Measurements from ENCODE around the gene ZNF878.
A peak's percentile ranks its signal among the peaks of the same experiment; 100 is the strongest.
"Not testable (repeated sequence)": the region's sequence is repeated elsewhere in the genome, so short reads cannot be mapped to it uniquely, and the experiment has no call there.

Gene ZNF878

DNA sequence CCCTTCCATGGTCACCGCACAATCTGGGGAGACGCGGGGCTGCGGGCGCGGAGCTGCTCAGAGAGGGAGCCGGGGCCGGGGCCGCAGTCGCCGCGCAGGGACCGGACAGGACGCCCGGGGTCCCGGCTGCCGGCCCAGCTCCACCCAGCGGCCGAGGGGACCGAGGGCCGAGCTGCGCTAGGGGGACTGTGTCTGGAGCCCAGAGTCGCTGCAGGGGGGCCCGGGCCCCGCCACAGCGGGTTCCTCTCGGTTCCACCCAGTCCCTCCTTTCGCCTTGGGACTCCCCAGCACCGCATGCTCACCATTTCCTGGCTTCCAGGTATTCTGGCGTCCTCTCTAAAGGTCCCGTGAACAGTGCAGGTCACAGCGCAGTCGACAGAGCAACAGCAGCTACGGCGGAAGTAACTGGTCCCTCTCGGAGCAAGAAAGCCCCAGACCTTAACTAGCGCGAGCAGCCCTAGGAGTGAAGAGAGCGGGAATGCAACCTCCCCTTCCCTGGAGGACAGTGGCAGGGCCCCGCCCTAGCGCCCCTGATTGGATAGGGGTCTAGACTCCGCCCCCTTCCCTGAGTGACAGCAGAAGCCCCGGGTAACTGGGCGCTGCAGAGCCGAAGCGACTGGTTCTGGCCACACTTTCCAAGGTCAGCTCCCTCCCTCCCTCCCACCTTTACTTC is at the start of gene ZNF878:
Gene ZNF878, minus strand, starts transcription at position 465 of the 673 bp plus-strand sequence. Its CDS starts 160 bp downstream, at position 305.
- DNase-seq, result peak; percentile 29

DNA sequence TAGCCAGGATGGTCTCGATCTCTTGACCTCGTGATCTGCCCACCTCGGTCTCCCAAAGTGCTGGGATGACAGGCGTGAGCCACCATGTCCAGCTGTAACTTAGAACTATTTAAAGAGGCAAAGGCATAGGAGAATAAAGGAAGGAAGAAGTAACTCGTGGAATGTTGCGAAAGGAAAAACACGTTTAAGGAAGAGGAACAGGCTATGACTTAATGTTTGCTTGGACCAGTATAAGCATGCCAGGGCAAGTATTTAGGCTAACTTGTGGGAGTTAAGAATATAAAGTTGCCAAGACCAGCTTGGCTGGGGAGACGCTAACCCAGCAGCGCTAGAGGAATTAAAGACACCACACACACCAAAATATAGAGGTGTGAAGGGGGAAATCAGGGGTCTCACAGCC is 45.3 kb upstream of the ZNF878 start:
- DNase-seq, result no peak

DNA sequence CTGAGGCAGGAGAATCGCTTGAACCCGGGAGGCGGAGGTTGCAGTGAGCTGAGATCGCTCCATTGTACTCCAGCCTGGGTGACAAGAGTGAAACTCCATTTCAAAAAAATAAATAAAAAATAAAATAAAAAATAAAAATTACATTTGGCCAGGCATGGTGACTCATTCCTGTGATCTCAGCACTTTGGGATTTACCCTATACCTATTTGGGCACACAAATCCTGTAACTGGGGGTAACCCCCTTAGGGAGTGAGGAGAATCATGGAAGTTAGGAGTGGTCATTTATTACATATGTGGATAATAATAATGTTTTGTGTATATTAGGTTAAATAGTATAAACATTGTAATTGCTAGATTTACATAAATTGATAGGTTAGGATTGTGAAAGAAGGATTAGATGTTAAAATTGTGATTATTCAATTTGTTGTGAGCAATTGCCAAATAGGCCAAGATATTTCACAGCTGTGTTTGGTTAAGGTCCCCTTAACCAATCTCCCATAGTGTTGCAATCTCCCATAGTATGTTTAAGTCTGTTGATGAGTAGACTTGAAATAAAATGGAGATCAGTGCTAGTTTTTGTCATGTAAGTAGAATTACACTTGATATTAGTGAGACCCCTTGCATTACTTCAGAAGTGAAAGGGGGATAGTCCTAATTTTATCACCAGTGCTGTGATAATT is 42.5 kb upstream of the ZNF878 start:
- no peak for DNase-seq

DNA sequence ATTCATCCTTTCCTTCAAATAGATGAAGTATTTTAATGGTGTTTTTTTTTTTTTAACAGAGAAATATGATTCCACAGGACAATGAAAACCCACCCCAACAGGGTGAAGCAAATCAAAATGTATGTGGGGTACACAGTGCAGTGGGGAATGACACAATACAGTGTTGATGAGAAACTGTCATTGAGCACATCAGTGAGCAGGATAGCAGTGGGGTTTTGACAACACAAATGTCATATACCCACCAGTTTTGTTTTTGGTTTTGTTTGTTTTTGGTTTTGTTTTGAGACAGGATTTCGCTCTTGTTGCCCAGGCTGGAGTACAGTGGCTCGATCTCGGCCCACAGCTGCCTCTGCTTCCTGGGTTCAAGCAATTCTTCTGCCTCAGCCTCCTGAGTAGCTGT is 41.0 kb upstream of the ZNF878 start:
- no peak for DNase-seq

DNA sequence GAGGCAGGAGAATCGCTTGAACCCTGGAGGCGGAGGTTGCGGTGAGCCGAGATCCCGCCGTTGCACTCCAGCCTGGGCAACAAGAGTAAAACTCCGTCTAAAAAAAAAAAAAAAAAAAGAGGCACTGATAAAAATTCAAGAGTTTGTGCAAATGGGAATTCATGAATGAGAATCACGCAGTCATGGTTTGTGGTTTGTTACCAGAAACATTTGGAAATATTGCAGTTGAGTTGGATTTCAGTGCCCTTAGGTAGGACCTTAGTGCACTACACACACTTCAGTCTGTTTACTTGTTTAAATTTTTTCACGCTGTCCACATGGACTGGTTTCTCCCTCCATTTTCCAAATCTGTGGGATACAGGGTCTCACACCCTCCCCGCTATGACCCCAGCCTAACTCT is 40.2 kb upstream of the ZNF878 start:
- DNase-seq, result no peak

DNA sequence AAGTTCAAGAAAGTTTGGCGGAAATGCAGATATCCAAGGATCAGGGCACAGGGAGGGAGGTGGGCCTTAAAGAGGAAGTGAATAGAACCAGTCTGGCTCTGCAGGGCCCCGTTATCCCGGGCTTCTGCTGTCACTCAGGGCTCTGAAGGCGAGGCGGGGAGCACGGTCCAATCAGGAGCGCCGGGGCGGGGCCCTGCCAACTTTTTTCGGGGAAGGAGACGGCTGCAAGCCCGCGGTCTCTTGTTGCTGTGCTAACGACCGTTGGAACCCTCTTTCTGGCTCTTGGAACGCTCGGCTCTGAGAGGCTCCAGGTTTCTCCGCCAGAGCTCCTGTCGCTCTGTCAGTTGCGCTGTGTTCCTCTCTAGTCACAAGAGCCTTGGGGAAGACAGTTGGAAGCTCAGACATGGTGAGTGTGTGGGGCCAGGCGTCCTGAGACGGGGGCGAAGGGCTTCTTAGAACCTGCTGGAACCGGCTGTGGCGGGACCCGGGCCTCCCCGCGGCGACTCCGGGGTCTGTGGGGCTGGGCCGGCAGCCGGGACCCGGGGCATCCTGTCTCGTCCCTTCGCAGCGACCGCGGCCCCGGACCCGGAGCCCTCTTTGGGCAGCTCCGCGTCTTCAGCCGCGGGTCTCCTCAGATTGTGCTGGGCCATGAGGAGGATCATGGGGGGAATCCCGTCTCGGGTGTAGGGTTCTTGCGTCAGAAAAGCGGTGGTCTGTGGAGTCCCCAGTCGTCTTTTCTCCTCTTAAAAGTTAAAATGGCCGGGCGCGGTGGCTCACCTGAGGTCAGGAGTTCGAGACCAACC is 39.5 kb upstream of the ZNF878 start:
- peak; percentile 21 for DNase-seq

DNA sequence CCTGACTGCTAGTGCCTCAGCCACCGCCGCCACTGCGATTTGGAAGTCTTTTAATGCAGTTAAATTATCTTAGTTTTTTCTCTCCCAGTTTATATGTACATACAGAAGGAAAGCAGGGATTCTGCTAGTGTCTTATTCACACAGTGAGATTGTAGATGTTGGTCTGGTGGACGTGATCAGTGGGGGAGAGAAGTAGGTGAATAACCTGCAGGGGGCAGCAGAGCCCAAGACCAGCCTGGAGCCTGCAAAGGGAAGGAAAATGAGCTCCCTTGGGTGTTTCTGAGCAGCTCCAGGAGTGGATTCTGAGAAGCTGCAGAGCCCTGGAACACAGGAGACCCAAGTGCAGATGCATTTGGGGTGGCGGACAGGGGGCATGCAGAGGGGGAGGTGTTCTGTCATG is 38.0 kb upstream of the ZNF878 start:
- DNase-seq, result peak; percentile 56

DNA sequence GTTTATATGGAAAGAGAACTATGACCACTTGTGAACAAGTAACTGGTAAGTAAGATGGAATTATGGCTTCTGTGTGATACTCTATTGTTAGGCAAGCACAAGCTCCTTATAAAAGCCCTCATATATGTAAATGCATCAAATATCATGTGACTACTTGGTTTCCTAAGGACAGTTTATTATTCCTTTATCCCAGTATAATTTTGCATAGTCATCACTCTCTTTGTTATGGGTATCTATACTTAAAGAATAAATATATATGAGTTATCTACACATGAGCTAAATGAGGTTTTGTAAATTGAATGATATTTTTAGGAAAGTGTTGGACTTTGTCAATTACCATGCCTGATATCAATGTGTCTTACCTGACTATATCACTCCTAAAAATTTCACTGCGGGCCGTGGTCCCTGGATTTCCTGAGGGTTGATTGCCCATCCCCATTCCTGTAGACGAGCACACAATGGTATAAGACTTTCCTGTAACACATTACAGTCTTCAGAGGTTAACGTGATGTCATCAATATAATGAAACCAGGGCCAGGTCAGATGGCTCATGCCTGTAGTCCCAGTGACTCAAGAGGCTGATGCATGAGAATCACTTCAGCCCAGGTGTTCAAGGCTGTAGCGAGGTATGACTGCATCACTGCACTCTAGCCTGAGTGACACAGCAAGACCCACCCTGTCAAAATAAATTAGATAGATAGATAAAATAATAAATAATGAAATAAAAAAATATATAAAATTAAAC is 32.5 kb upstream of the ZNF878 start:
- DNase-seq, result no peak

DNA sequence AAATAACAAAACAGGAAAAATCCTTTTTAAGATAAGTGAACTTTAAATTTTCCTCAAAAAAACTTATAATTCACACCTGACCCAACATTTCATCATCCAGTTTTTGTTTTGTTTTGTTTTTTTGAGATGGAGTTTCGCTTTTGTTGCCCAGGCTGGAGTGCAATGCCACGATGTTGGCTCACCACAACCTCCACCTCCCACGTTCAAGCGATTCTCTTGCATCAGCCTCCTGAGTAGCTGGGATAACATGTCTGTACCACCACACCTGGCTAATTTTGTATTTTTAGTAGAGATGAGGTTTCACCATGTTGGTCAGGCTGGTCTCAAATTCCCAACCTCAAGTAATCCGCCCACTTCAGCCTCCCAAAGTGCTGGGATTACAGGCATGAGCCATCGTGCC is 30.6 kb upstream of the ZNF878 start:
- not testable (repeated sequence) for DNase-seq

DNA sequence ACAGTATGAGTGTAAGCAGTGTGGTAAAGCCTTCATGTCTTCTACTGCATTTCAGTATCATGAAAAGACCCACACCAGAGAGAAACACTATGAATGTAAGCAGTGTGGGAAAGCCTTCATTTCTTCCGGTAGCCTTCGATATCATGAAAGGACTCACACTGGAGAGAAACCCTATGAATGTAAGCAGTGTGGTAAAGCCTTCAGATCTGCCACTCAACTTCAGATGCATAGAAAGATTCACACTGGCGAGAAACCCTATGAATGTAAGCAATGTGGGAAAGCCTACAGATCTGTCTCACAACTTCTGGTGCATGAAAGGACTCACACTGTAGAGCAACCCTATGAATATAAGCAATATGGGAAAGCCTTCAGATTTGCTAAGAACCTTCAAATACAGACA is 24.6 kb upstream of the ZNF878 start:
- DNase-seq, result no peak

DNA sequence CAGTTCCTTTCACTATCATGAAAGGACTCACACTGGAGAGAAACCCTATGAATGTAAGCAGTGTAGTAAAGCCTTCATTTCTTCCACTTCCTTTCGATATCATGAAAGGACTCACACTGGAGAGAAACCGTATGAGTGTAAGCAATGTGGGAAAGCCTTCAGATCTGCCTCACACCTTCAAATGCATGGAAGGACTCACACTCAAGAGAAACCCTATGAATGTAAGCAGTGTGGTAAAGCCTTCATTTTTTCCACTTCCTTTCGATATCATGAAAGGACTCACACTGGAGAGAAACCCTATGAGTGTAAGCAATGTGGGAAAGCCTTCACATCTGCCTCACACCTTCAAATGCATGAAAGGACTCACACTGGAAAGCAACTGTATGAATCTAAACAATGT is 23.6 kb upstream of the ZNF878 start:
- not testable (repeated sequence) for DNase-seq

DNA sequence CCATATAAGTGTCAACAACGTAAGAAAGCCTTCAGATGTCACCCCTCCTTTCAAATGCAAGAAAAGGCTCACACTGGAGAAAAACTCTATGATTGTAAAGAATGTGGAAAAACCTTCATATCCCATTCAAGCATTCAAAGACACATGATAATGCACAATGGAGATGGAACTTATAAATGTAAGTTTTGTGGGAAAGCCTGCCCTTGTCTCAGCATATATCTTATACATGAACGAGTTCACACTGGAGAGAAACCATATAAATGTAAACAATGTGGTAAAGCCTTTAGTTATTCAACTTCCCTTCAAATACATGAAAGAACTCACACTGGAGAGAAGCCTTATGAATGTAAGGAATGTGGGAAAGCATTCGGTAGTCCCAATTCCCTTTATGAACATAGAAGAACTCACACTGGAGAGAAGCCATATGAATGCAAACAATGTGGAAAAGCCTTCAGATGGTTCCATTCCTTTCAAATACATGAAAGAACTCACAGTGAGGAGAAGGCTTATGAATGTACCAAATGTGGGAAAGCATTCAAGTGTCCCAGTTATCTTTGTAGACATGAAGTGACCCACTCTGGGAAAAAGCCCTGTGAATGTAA is 22.9 kb upstream of the ZNF878 start:
- DNase-seq, result no peak

DNA sequence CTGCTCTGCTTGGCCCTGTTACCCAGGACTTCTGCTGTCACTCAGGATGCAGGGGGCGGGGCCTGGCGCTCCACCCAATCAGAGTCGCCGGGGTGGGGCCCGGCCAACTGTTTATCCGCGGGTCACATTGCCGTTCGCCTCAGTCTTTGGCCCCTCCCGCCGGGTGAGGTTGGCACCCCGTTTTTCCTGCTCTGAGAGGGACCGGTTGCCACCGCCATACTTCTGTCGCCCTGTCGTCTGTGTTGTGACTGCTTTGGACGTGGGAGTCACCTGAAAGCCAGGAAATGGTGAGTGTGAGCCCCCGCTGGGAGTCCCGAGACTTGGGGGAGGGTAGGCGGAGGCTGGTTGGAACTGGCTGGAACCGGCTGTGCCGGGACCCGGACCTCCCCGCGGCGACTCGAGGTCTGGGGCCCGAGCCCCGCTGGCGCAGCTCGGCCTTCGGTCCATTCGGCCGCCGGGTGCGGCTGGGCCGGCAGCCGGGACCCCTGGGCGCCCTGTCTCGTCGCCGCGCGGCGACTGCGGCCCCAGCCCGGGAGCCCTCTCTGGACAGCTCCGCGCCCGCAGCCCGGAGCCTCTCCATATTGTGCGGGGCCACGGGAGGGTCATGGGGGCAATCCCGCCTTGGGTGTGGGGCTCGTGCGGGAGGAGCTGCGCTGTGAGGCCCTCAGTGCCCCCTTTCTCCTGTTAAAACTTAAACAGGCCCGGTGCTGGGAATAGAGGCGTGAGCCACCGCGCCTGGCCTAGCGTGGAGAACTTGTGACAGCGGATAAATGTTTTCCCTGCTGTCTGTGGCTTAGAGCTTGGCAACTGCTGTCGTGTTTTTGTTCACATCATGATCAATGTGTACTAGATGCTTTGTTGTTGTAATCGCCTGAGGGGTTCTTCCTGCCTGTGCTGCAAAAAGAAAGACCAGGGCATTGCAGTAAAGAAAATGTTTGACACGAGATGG is 12.1 kb upstream of the ZNF878 start, which contains the start of gene ZNF844:
Gene ZNF844, plus strand, starts transcription at position 142 of the 949 bp plus-strand sequence. Its CDS starts 143 bp downstream, at position 285.
- DNase-seq, result peak; percentile 67

DNA sequence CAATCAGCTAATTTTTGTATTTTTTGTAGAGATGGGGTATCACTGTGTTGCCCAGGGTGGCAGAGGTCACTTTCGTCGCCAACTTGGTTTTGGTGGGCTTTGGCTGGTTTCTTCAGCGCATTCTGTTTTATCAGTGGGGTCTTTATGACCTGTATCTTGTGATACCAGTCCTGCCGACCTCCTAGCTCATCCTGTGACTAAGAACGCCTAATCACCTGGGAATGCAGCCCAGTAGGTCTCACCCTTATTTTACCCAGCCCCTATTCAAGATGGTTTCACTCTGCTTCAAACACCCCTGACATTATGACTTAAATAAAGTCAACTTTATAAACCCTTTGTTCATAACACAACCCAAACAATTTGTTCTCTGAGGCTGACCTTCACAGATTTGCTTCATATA is 3.0 kb upstream of the ZNF878 start:
- no peak for DNase-seq

DNA sequence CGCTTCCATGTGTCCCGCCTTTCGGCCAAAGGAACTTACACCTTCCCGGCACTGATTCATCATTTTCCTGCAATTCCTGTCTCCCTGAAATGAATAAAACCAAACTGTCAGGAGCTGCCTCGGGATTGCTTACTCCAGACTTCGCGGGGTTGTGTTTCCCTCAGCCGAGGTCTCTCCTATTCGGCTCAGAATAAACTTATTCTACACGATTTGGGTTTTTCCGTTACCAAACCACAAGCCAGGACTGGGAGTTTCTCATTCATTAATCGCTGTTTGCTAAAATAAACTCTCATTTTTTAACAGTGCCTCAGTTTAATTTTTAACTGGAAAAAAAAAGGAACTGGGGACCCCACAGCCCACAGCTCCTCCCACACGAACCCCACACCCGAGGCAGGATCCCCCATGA is 667 bp downstream of the ZNF878 start:
- DNase-seq, result no peak

DNA sequence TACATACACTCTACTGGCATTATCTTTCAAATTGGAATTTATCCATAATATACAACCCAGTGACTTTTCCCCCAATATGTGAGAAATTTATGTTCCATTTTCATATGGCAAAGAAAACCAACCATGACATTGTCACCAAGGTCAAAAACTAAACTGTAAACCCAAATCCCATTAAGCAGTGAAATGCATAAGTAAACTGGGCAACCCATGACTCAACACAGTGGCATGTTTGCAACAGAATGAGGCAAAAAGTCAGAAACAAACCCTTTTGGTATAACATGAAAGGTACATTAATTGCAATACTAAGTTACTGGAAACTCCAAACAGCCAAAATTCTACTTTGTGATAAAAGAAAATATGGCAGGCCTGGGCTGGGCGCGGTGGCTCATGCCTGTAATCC is 4.9 kb downstream of the ZNF878 start:
- no peak for DNase-seq

DNA sequence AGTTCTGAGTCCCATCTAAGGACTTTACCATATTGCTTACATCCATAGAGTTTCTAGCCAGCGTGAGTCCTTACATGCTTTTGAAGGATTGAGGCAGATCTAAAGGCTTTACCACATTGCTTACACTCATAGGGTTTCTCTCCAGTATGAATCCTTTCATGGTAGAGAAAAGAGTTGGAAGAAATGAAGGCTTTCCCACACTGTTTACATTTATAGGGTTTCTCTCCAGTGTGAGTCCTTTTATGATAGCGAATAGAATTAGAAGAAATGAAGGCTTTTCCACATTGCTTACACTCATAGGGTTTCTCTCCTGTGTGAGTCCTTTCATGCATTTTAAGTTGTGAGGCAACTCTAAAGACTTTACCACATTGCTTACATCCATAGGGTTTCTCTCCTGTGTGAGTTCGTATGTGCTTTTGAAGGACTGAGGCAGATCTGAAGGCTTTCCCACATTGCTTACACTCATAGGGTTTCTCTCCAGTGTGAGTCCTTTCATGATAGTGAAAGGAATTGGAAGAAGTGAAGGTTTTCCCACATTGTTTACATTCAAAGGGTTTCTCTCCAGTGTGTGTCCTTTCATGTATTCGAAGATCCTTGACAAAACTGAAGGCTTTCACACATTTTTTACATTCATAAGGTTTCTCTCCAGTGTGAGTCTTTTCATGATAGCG is 8.9 kb downstream of the ZNF878 start:
- DNase-seq, result no peak

DNA sequence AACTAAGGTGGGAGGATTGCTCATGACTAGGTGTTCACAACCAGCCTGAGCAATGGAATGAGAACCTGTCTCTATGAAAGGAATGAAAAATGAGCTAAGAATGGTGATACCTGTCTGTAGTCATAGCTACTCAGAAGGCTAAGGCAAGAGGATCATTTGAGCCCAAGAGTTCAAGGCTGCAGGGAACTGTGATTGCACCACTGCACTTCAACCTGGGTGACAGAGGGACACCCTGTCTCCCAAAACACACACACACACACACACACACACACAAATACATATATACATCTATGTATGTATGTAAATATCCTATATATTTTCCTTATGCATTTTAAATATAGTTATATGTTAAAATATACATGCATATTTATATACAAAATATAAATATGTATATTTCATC is 9.9 kb downstream of the ZNF878 start:
- no peak for DNase-seq

DNA sequence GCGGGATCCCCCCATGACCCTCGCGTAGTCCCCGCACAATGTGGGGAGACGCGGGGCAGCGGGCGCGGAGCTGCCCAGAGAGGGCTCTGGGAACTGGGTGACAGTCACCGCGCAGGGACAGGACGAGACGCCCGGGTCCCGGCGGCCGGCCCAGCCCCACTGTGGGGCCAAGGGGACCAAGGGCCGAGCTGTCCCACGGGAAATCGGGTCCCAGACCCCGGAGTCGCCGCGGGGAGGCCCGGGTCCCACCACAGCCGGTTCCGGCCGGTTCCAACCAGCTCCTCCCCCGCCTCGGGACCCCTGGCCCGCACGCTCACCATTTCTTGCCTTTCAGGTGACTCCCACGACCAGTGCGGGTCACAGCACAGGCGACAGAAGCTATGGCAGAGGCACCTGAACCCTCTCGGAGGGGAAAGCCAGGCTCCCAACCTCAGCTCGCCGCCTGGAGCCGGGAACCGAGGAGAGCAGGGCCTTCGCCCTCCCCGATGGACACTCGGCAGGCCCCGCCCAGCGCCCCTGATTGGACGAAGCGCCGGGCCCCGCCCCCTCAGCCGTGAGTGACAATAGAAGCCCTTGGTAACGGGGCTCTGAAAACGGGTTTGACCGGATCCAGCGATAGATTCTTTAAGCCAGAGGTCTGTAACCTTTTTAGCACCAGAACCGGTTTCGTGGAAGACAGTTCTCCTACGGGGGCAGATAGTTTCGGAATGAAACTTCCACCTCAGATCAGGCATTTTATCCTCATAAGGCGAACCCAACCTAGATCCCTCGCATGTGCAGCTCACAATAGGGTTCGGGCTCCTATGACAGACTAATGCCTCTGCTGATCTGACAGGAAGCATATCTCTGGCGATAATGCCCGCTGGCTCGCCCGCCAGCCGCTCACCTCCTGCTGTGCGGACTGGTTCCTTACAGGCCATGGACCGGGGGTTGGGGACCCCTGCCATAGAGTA is 17.3 kb downstream of the ZNF878 start, which contains the start of gene ZNF433:
Gene ZNF433, minus strand, starts transcription at position 460 of the 953 bp plus-strand sequence. Its CDS starts 140 bp downstream, at position 320.
- peak; percentile 62 for DNase-seq
